DMS153 (cell line): Measurements from ENCODE around the gene DTX1.

Experiments used
- DNase-seq: peaks from one replicate; lab custom pipeline; 2025; lab: John Stamatoyannopoulos, UW

The DTX1 gene

GRCh38 chr12:113056631-113057488 is at the start of gene DTX1:
DTX1 (plus strand) TSS chr12:113056730; CDS start chr12:113058193, 1,463 bp downstream.
- DNase-seq: no peak

- DNase-seq: no peak
Measured at GRCh38 chr12:113007166-113007565, 49.4 kb upstream of the DTX1 start.

DNA sequence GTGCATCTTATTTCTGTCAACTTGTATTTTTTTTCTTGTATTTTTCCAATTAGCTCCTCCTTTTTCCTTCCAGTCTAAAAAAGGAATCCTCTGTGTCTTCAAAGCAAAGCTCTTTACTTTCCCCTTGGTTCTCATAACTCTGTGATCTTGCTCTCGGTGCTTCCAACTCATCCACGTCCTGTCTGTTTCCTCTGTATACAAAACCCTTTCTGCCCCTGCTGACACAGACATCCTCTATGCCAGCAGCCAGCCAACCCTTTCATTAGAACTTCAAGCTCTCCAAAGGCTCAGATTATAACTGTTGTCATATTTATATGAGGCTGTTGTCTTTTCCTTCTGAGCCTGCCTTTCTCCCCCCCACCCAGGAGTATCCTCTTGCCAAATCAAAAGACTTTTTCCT is 45.8 kb upstream of the DTX1 start:
- no peak for DNase-seq

DNA sequence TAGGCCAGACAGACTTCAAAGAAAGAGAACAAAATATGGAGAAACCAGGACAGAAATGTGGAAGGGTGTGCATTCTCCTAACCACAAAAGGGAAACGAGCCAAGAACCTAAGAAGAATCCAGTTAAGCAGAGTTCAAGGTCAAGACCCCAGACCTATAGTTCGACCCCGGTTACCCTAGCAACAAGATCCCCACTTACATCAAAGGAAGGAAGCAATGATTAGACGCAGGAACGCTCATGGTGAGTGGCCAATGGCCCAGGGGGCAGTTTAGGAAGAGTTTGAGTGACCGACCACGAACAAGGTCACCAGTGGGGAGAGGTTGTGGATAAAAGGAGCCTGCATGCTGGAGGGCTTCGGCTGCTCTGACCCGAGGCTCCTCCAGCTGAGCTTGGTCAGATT is 42.0 kb upstream of the DTX1 start:
- no peak for DNase-seq

DNA sequence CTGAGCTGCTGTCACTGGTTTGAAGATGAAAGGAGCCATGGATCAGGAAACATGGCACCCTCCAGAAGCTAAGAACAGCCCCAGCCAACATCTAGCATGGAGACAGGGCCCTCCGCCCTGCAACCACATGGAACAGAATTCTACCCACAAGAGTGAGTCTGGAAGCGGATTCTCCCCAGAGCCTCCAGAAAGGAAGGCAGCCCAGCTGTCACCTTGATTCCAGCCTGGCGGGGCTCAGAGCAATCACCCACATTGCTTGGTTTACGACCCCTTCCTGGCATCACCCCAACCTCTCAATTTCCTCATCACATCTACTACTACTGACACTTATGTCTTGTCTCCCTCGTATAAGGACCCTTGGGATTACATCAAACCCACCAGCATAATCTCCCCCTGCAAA is 39.7 kb upstream of the DTX1 start:
- no peak for DNase-seq

- peak; percentile 17 for DNase-seq
Measured at GRCh38 chr12:113019025-113019424, 37.5 kb upstream of the DTX1 start.

- DNase-seq: no peak
Measured at GRCh38 chr12:113021500-113021899, 35.0 kb upstream of the DTX1 start.

- DNase-seq: no peak
Measured at GRCh38 chr12:113022563-113023297, 33.8 kb upstream of the DTX1 start.

DNA sequence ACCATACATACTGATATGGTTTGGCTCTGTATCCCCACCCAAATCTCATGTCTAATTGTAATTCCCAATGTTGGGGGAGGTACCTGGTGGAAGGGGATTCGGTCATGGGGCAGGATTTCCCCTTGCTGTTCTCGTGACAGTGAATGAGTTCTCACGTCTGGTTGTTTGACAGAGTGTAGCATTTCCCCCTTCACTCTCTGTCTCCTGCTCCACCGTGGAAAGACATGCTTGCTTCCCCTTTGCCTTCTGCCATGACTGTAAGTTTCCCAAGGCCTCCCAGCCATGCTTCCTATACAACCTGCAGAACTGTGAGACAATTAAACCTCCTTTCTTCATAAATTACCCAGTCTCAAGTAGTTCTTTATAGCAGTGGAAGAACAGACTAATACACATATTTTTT is 28.8 kb upstream of the DTX1 start:
- no peak for DNase-seq

- DNase-seq: peak; percentile 46
Measured at GRCh38 chr12:113030875-113031525, 25.5 kb upstream of the DTX1 start.

DNA sequence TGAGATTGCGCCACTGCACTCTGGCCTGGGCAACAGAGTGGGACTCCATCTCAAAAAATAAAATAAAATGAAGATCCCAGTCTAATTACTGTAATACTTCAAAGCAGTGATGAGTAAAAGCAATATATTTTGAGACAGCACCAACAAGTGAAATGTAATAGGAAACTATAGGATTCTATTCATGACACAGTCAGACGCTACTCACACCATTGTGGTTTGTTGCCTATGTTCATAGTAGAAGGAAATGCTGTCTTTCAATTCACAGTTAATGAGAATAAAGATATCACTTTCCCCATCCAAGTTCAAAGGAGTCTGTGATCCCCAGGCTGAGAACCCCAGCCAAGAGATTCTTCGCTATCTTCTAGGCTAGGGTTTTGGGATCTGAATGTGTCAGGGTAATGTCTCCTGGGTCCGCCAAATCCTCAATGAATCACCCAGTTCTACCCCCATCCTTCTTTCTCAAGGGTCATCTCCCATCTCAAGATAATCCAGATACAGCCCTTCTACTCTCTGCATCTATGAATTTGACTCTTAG is 16.6 kb upstream of the DTX1 start:
- no peak for DNase-seq

DNA sequence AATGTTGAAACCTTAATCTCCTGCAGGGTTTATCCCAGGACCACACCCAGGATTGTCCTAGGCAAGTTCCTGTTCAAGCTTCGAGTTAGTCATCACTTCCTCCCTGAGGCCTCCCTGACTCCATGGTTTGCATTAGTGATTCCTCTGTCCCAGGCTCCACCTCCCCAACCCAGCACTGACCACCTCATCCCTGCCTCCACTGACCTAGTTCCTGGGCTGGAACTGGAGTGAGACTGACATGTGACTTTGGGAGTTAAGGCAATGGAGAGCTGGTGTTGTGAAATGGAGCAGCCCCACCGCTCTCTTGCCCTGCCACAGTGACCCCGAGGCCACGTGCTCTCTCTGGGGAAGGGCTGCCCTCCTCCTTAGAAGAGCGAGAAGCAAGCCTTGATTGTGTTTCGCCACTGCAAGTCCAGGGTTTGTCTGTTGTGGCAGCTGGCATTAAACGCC is 15.8 kb upstream of the DTX1 start:
- no peak for DNase-seq

DNA sequence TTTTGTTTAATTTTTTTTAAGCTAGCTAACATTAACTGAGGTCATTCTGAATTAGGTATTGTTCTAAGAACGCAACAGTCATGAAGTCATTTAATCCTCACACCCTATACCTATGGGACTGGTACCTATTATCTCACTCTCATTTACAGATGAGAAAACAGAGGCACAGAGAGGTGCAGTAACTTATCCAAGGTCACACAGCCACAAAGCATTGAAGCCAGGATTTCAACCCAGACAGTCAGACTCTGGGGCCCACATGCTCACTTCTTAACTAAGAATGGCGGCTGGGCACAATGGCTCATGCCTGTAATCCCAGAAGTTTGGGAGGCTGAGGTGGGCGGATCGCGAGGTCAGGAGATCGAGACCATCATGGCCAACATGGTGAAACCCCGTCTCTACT is 15.0 kb upstream of the DTX1 start:
- DNase-seq: no peak

DNA sequence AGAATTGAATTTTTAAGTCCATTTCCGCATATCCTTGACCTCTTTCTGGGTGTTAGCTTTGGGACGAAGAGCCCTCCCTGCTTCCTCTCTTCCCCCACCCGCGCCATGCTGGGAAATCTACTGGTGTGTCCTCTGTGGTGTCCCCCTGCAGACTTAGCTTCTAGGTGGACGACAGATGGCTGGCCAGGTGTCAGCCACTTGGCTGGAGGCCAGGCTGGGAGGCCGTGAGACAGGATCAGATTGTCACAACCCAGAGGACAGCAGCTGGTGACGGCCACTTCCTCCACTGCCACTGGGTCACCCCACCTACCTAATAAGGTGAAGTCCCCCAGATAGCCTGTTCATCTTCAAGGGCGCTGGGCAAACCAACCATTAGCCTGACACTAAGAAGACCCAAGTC is 13.3 kb upstream of the DTX1 start:
- no peak for DNase-seq

- DNase-seq: no peak
Measured at GRCh38 chr12:113044516-113044915, 12.0 kb upstream of the DTX1 start.

DNA sequence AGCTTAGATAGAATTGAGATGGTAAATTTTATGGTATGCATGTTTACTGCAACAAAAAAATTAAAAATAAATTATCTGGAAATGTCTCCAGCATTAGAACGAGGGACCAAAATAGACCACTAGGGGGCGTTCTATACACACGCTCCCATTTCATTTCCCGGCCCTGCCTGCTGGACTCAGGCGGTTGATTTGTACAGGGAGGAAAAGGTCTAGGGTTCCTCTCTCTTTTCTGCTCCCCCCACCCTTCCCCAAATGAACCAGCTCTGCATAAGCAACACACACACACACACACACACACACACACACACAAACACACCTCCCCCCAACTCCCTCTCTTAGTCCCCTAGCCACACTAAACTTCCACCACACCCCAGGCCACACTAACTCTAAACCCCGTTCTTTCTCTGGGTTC is 7.8 kb upstream of the DTX1 start:
- DNase-seq: peak; percentile 62

- no peak for DNase-seq
Measured at GRCh38 chr12:113049976-113050742, 6.4 kb upstream of the DTX1 start.

DNA sequence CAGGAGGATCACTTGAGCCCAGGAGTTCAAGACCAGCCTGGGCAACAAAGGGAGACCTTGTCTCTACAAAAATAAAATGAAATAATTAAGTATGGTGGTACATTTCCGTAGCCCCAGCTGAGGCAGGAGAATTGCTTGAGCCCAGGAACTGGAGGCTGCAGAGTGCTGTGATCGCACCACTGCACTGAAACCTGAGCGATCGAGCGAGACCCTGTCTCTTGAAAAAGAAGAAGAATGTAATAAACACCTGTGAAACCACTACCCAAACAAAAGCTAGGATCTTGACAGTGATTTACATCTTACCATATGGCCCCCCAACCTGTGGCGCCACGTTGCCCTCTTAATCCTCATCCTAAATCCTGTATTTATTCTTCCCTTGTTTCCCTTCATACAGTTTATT is 5.7 kb upstream of the DTX1 start:
- DNase-seq: no peak

DNA sequence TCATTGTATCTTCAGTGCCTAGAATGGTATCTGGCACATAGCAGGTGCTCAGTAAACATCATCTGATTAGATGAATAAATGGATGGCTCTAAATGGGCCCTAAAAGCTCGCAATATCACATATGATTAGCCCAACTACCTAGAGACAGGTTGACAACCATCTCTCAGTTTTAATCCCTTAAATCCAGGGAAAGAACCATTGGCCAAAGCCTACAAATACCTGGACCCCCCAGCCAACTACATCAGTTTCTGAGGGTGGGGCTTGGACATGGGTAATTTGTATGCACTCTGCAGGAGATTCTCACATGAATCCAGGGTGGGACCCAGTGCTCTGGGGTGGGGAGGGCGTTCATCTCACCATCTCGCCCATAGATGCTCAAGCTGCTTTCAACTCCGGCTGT is 4.8 kb upstream of the DTX1 start:
- no peak for DNase-seq

DNA sequence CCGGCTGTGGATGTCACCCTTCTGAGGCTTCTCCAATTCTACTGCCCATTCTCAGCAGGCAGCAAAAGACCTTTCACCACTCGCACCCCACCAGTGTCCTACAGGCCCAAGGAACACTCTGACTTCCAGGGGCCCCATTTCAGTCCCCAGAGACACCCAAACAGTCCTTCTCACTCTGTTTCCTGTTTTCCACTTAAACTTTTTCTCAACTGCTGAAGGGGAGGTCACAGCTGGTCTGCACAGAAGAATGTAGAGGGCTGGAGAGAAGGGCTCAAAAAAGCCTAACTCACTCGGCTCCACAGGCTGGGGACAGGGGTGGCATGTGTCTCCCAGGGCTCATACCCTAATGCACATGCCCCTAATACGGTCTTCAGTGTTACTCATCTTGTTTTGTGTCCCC is 4.2 kb upstream of the DTX1 start:
- DNase-seq: no peak

DNA sequence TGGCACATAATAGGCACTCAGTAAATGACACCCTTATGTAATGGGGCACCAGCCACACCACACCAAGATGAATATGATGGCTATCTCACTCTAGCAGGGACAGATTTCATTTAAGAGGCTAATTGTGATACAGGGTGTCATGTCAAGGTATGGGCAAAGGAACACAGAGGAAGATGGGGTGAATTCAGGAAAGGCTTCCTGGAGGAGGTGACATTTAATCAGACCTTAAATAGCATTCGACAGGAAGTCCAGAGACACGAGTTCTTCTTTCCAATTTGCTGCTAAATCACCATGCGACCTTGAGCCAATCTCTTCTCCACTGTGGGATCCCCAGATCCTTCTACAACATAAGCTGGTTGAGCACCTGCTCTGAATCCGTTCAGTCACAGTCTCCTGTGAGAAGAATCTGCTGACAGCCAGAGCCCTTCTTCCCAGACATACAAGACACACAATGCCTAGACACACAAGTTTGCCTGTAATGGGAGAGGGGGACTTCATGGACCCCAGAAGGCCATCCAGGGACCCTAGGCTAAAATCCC is 1.5 kb upstream of the DTX1 start:
- no peak for DNase-seq
